Vein endothelial cell (primary cell): Measurements from ENCODE around the gene POP5. TPM values are rescaled to one million over a fixed set of nuclear protein-coding genes. Genes with fewer than 3 reads are reported as not detected.

ENCODE experiments used
- total RNA-seq: library from RNA; depleted of rRNA; stranded (reverse); fragments of >200 nt; gene quantifications from 2 replicates; pipeline ENCODE4 v1.2.3, GENCODE V29; 2012

The POP5 gene
- 19.9 and 20.7 TPM in 2 replicates for total RNA-seq

DNA sequence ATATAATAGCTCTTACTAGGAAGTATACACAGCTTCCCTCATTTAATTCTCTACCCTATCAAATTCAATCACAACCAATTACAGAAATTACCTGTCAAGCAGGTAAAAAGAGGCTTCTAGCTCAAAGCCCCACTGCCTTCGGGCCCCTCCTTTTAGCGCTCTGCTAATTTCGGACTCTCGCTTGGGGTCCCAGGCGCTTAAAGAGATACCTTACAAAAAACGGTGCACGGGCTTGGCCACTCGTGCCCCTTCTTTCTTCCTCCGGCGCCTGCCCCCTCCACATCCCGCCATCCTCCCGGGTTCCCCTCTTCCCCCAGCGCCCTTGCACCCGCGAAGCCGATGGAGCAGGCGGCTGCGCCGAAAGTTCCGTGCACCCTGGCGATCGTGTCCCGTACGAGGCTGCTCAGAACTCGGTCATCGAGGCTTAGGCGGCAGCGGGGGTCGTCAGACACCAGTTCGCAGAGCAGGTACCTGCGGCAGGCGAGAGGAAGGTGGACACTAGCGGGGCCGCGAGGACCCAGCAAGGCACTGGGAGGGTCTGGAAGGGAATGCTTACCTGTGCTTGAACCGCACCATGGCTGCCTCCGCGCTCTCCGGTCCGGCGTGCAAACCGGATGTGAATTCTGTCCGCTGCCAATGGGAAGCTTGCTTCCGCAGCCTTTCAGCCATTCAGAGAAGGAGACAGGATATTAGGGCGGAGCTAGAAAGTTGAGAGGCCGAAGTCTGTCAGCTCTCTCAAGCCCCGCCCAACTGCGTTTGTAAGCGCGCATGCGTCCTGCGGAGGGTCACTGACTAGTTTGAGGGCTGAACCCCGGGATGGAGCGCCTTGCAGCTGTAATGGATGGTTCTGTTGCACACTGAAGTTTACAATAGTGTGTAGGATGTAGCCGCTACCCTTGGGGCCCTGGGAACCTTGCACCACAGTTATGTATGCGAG lies at the start of gene POP5:
TSS of gene POP5 (minus strand) at position 616 of the 937 bp plus-strand sequence. CDS start at position 576, 40 bp downstream.

GRCh38 chr12:120534203-120534702 lies 46.9 kb downstream of the POP5 start, which contains the start of gene RNF10:
RNF10 (plus strand) TSS chr12:120534356; CDS start chr12:120534812, 456 bp downstream.

GRCh38 chr12:120528861-120529525 lies 52.2 kb downstream of the POP5 start, which contains the start of gene COQ5:
COQ5 (minus strand) TSS chr12:120529158; CDS start chr12:120529141, 17 bp downstream.

Other genes with a start within 250 kb of the POP5 start
- gene MSI1, start 212.2 kb downstream of the POP5 start, total RNA-seq: not detected in 2 replicates
- 301 and 308 TPM in 2 replicates for gene COX6A1, start 143.3 kb downstream of the POP5 start, total RNA-seq
- gene TRIAP1, start 135.0 kb downstream of the POP5 start, total RNA-seq: 40.8 and 52.4 TPM in 2 replicates
- 20.9 and 24.9 TPM in 2 replicates for gene GATC, start 135.0 kb downstream of the POP5 start, total RNA-seq
- 172 and 175 TPM in 2 replicates for gene SRSF9, start 111.7 kb downstream of the POP5 start, total RNA-seq
- 253 and 299 TPM in 2 replicates for gene DYNLL1, start 85.3 kb downstream of the POP5 start, total RNA-seq
- gene COQ5, start 52.2 kb downstream of the POP5 start, total RNA-seq: 18.6 and 21.9 TPM in 2 replicates
- 117 and 142 TPM in 2 replicates for gene RNF10, start 47.0 kb downstream of the POP5 start, total RNA-seq
- not detected in 2 replicates for gene CABP1, start 59.2 kb upstream of the POP5 start, total RNA-seq
- 63.7 and 80.6 TPM in 2 replicates for gene MLEC, start 105.7 kb upstream of the POP5 start, total RNA-seq
- gene UNC119B, start 129.1 kb upstream of the POP5 start, total RNA-seq: 18.0 and 24.5 TPM in 2 replicates
- 12.8 and 22.5 TPM in 2 replicates for gene ACADS, start 144.4 kb upstream of the POP5 start, total RNA-seq